Measurements from ENCODE around the gene DYNLT4.
A peak's percentile ranks its signal among the peaks of the same experiment; 100 is the strongest.
"Not testable (repeated sequence)": the region's sequence is repeated elsewhere in the genome, so short reads cannot be mapped to it uniquely, and the experiment has no call there.

DYNLT4 gene

GRCh38 chr1:44790968-44791801 is 16.0 kb downstream of the DYNLT4 start:
- DNase-seq = no peak

GRCh38 chr1:44788120-44788860 is 18.9 kb downstream of the DYNLT4 start, which contains the start of gene BEST4:
BEST4 (minus strand) TSS chr1:44788170; CDS start chr1:44787705, 465 bp downstream.
- no peak for DNase-seq

GRCh38 chr1:44787506-44787905 is 19.6 kb downstream of the DYNLT4 start:
- DNase-seq = no peak

GRCh38 chr1:44786841-44787426 is 20.2 kb downstream of the DYNLT4 start:
- DNase-seq = no peak

GRCh38 chr1:44786138-44786840 is 20.9 kb downstream of the DYNLT4 start:
- peak; percentile 89 for DNase-seq

GRCh38 chr1:44785501-44786137 is 21.5 kb downstream of the DYNLT4 start:
- DNase-seq = no peak

- DNase-seq = no peak
Observed at GRCh38 chr1:44785029-44785380, 22.1 kb downstream of the DYNLT4 start.

GRCh38 chr1:44784094-44785028 is 22.8 kb downstream of the DYNLT4 start:
- peak; percentile 70 for DNase-seq

GRCh38 chr1:44783697-44784093 is 23.5 kb downstream of the DYNLT4 start:
- DNase-seq = no peak

- DNase-seq = no peak
Observed at GRCh38 chr1:44780583-44781121, 26.5 kb downstream of the DYNLT4 start.

- DNase-seq = no peak
Observed at GRCh38 chr1:44778705-44779576, 28.2 kb downstream of the DYNLT4 start.

GRCh38 chr1:44777969-44778635 is 29.0 kb downstream of the DYNLT4 start:
- DNase-seq = no peak

GRCh38 chr1:44777547-44777946 is 29.6 kb downstream of the DYNLT4 start:
- DNase-seq = no peak

- no peak for DNase-seq
Observed at GRCh38 chr1:44776730-44777068, 30.5 kb downstream of the DYNLT4 start.

- DNase-seq = no peak
Observed at GRCh38 chr1:44775930-44776729, 31.0 kb downstream of the DYNLT4 start.

- DNase-seq = peak; percentile 98
Observed at GRCh38 chr1:44775078-44775929, 31.8 kb downstream of the DYNLT4 start, which contains the start of gene RPS8. RPS8 (plus strand) TSS chr1:44775540; CDS start chr1:44775597, 57 bp downstream.

- DNase-seq = not testable (repeated sequence)
Observed at GRCh38 chr1:44766421-44766820, 40.7 kb downstream of the DYNLT4 start.

Measured in right kidney (tissue), 1 donor.